Activated naive CD8-positive, alpha-beta T cell treated with anti-CD3 and anti-CD28 coated beads, Interleukin-2, amount 50 U/mL, for 24 hours (primary cell): ENCODE results near the gene ASTN2.

Source experiments
- ATAC-seq: fragments of 150-1000 bp; cut with Tn5 transposase; one replicate; pipeline ENCODE4 v1.10.0; 2021
- DNase-seq: peaks from one replicate; pipeline ENCODE4 v3.0.0; 2021
- H3K27ac Mint-ChIP-seq: one replicate; pipeline ENCODE4 v1.8.0; 2021; ENCODE audit warnings: mild to moderate bottlenecking, mixed read lengths
- H3K27me3 Mint-ChIP-seq: one replicate; pipeline ENCODE4 v1.8.0; 2021; ENCODE audit warnings: mixed read lengths
- H3K36me3 Mint-ChIP-seq: one replicate; pipeline ENCODE4 v1.8.0; 2021; ENCODE audit warnings: low read depth, mixed read lengths
- H3K4me1 Mint-ChIP-seq: one replicate; pipeline ENCODE4 v1.8.0; 2021; ENCODE audit warnings: mixed read lengths
- H3K4me3 Mint-ChIP-seq: one replicate; pipeline ENCODE4 v1.8.0; 2021; ENCODE audit warnings: mild to moderate bottlenecking, moderate library complexity, mixed read lengths
- H3K9me3 Mint-ChIP-seq: one replicate; pipeline ENCODE4 v1.8.0; 2021; ENCODE audit warnings: mixed read lengths

ASTN2 gene

DNA sequence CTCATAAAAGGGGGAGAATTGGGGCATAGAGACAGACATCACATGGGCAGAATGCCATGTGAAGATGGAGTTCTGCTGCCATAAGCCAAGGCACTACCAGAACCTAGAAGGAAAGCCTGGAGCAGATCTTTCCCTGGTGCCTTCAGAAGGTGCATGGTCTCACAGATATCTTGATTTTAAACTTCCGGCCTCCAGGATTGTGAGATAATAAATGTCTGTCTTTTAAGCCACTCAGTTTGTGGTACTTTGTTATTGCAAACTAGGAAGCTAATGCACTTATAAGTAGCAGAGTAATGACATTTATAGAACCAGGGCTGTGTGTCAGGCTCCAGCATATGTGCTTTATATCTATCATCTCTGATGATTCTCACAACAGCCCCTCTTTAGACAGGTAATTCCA lies 130.4 kb downstream of the ASTN2 start:
- Mint-ChIP-seq H3K9me3 (peaks cover 5% of the 10 kb centered on the region), H3K27ac (no peak overlapping the region), H3K36me3 (no peaks in the 10 kb centered on the region), H3K4me1 (no peaks in the 10 kb centered on the region), H3K27me3 (no peaks in the 10 kb centered on the region), H3K4me3 (no peak overlapping the region)
- DNase-seq (no peak), ATAC-seq (no peak)

DNA sequence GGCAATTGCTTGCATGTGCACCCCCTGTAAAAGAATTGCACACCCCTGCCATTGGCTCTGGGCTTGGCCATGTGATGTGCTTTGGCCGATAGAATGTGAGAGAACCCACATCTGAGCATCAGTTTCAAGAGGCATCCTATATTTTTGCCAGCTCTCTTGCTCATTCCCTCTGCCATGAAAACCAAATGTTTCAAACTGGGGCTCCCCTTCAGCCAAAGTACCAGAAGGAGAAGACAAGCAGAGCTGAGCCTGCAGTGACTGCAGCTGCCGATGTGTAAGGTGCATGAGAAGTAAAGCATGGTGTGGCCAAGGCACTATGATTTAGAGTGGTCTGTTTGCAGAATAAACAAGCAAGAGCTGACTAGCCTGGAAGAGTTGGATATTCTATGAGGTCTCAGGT lies 132.3 kb downstream of the ASTN2 start:
- Mint-ChIP-seq H3K9me3 (peaks cover 5% of the 10 kb centered on the region), H3K4me3 (no peak overlapping the region), H3K27ac (no peak overlapping the region), H3K36me3 (no peaks in the 10 kb centered on the region), H3K4me1 (no peaks in the 10 kb centered on the region), H3K27me3 (no peaks in the 10 kb centered on the region)
- DNase-seq (no peak), ATAC-seq (no peak)

DNA sequence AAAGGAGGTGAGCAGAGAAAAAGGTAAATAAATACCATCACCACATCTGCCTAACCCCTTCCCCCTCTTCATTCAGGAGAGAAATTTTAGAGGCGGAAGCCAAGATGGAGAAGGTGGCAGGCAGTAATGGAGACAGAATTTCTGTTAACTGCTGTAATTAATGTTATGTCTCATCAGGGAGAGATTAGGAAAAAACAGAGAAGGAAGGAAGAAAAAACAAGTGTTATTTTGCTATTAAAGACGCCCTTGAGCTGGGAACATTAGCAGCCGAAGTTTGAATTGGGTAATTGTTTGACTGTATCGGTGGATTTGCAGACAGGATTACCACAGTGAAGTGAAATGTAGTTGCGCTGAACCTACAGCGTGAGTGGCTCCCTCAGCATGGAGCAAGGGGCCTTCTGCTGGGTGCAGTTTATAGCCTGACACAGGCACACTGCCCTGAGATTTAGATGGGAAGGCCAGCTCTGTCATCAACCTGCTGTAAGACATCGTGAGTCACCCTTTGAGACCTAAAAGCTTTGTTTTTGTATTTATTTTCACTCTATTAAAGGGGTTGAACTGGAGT lies 136.3 kb downstream of the ASTN2 start:
- H3K27me3 Mint-ChIP-seq = no peaks in the 10 kb centered on the region
- no peak overlapping the region for H3K27ac Mint-ChIP-seq
- H3K36me3 Mint-ChIP-seq = no peaks in the 10 kb centered on the region
- H3K4me3 Mint-ChIP-seq = no peak overlapping the region
- H3K9me3 Mint-ChIP-seq = peaks cover 5% of the 10 kb centered on the region
- ATAC-seq (no peak), DNase-seq (no peak)
- no peaks in the 10 kb centered on the region for H3K4me1 Mint-ChIP-seq

DNA sequence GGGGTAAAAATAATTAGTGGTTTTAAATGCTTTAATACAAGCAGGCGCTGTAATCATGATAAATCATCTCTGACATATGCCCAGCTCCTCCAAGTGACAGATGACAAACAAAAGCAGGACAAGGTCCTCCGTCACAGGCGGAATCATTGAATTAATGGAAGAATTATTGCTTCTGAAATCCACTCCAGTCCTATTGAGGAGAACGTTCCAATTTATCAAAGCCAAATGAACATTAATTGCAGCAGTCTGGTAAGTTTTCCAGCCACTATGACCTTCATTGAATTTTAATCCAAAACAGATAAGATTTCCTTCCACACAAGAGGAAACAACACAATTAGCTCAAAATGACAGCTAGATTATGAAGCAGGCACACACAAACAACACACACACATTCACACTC lies 136.8 kb downstream of the ASTN2 start:
- no peaks in the 10 kb centered on the region for H3K4me1 Mint-ChIP-seq
- H3K27me3 Mint-ChIP-seq = no peaks in the 10 kb centered on the region
- DNase-seq = no peak
- no peak overlapping the region for H3K27ac Mint-ChIP-seq
- H3K9me3 Mint-ChIP-seq = peaks cover 9% of the 10 kb centered on the region
- ATAC-seq = no peak
- no peak overlapping the region for H3K4me3 Mint-ChIP-seq
- no peaks in the 10 kb centered on the region for H3K36me3 Mint-ChIP-seq

DNA sequence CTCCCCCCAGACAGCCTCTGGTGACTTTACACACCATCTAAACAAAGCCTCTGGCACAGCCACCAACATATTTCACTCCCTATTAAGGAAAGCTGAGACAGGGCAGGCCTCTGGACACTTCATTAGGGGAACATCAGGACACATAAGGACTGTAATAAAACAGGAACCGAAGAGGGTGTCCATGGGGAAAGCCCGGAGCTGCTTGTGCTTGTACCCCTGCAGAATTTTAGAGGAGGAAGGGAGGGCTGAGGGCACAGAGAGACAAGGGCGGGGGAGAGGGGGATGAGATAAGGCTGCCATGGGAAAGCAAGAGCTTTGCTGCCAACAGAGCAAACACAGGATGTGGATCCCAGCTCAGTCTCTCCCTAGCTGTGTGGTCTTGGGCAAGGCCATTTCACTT lies 138.4 kb downstream of the ASTN2 start:
- no peak overlapping the region for H3K27ac Mint-ChIP-seq
- H3K27me3 Mint-ChIP-seq = no peaks in the 10 kb centered on the region
- no peak overlapping the region for H3K4me3 Mint-ChIP-seq
- H3K4me1 Mint-ChIP-seq = no peaks in the 10 kb centered on the region
- no peak for ATAC-seq
- peaks cover 4% of the 10 kb centered on the region for H3K9me3 Mint-ChIP-seq
- DNase-seq = no peak
- H3K36me3 Mint-ChIP-seq = no peaks in the 10 kb centered on the region

DNA sequence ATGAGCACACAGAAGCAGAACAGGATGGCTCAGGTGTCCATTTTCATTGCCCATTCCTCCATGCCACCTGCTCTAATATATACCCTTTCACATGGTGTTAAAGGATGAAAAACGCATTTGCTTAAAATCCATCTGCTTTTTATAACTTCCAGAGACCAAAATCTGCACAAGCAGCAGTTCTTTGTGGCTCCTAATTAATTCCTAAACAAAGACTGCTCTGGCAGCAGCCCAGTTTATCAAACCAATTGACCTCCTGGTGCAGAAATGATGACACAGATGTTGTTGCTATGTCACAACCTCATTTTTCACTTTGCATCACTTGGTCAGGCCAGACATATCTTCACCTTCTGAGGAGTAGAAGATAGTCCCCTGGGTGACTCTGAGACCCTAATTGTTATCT lies 141.2 kb downstream of the ASTN2 start:
- ATAC-seq = no peak

DNA sequence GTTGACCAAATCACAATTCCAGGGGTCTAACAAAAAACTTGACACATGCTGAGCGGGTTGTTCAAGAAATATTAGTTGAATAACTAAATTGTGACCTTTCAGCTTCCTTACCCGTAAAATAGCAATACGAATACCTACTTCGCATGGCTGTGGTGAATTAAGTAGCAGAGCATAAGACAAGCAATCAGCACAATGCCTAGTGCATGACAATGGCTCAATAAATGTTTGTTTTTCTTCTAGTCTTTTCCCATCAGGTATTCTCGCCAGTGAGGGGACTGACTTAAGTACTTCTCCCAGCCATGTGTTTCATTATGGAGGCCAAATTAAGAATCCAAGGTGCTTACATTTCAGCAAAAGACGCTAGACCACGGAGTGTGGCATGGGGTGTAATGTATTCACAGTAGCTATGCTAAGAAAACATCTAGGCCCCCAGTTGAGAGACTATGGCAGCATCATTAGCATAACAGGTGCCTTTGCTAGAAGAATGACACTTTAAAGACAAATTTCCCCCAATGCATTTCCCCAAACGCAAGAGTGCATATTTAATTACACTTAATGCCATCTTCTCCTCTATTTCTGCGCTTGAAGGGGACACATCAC lies 145.9 kb downstream of the ASTN2 start:
- H3K4me1 Mint-ChIP-seq = no peaks in the 10 kb centered on the region
- no peaks in the 10 kb centered on the region for H3K27me3 Mint-ChIP-seq
- DNase-seq (no peak), ATAC-seq (no peak)
- no peak overlapping the region for H3K27ac Mint-ChIP-seq
- H3K36me3 Mint-ChIP-seq = no peaks in the 10 kb centered on the region
- H3K4me3 Mint-ChIP-seq = no peak overlapping the region
- peaks cover 7% of the 10 kb centered on the region for H3K9me3 Mint-ChIP-seq

More for the DNA sequence above, 141.2 kb downstream of the ASTN2 start:
- H3K9me3 Mint-ChIP-seq = peaks cover 7% of the 10 kb centered on the region
- no peaks in the 10 kb centered on the region for H3K4me1 Mint-ChIP-seq
- H3K27ac Mint-ChIP-seq = no peak overlapping the region
- no peak for DNase-seq
- H3K4me3 Mint-ChIP-seq = no peak overlapping the region
- H3K36me3 Mint-ChIP-seq = no peaks in the 10 kb centered on the region
- H3K27me3 Mint-ChIP-seq = no peaks in the 10 kb centered on the region

DNA sequence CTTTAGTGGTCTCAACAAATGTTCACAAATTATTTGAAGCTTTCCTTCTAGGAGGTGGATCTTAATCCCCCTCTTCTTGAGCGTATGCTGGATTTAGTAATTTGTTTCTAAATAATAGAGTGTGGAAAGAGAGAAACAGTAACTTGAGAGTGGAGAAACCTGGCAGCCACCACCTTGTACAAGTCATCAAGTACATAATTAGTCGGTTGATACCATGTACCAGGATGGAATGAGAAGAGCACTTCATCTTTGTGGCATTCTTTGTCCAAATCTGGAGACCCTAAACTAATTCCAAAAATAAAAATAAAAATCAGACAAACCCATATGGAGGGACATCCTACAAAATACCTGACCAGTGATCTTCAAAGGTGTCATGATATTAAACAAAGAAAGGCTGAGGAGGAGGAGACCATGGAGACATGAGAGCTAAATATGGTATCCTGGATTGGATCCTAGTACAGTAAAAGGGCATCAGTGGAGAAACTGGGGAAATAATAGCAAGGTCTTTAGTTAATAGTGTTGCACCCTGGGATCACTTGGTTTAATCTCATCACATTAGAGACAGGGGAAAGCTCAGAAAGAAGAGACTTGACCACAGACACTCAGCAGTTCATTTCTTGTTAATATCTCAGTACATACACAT lies 147.9 kb downstream of the ASTN2 start:
- ATAC-seq (no peak), DNase-seq (no peak)
- Mint-ChIP-seq H3K27me3 (no peaks in the 10 kb centered on the region), H3K9me3 (peaks cover 3% of the 10 kb centered on the region), H3K27ac (no peak overlapping the region), H3K36me3 (no peaks in the 10 kb centered on the region), H3K4me1 (no peaks in the 10 kb centered on the region), H3K4me3 (no peak overlapping the region)

DNA sequence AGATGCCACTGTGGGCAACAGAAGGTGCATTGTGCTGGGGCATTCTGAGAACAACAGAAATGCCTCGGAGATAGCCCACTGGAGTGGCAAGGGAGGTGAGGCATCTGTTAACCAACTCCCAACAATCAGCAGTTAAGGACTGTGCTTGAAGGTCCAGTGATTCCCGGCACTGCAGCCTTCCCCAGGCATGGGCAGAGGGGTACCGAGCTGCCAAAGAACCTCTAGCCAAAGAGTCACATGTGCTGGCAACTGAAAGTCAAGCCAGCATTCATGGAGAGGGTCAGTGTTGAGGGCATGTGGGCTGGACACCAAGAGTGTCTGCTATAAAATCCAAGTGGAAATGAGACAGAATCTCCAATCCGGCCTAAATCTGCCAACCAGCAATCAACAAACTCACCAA lies 149.6 kb downstream of the ASTN2 start:
- H3K4me1 Mint-ChIP-seq = no peaks in the 10 kb centered on the region
- peaks cover 3% of the 10 kb centered on the region for H3K9me3 Mint-ChIP-seq
- no peaks in the 10 kb centered on the region for H3K36me3 Mint-ChIP-seq
- no peaks in the 10 kb centered on the region for H3K27me3 Mint-ChIP-seq
- DNase-seq (no peak), ATAC-seq (no peak)
- no peak overlapping the region for H3K4me3 Mint-ChIP-seq
- H3K27ac Mint-ChIP-seq = no peak overlapping the region

DNA sequence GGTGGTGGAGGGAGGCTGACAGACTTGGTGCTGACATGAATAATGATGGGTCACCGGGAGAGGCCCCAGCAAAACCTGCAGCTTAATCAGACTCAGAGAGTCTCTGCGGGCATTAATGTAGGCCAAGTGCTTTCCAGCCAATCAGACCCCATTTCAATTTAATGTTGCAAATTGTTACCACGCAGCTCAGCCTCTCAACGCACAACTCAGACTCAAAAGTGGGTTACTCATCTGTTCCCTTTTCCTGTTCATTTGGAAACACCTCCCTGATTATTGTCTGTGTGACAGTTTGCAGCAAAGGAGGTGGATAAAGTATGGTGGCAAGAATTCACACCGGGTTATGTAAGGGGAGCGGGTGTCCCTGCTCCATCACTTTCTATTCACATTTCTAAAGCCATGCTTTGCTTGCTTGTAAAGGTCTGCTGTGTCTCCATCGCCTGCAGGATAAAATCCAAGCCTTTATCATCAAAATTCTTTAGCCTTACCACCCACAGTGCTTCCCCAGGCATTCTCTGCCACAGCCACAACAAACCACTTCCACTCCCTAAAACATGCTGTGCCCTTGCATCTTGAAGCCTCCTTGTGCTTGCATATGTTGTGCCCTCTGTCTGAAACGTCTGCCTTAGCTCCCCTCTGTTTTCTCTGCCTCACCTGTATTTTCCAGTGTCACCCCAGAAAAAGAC lies 156.5 kb downstream of the ASTN2 start:
- no peaks in the 10 kb centered on the region for H3K27me3 Mint-ChIP-seq
- H3K4me1 Mint-ChIP-seq = no peaks in the 10 kb centered on the region

DNA sequence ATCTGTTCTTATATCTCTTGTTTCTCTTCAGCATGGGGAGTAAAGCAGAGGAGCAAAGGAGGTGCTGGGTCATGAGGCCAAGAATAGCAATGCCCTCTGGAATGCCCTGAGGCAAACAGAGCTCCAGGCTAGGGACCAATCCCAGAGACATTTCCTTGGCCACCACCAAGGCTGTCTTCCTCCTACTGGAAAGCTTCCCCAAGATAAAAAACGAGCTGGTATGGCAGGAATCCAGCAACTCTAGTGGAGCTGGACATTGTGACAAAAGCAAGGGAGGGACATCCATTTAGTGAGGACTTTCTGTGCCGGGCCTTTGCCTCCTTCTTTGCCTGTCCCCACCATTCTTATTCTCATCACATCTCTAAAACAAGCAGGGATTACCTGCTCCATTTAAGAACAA lies 161.6 kb downstream of the ASTN2 start:
- Mint-ChIP-seq H3K4me1 (no peaks in the 10 kb centered on the region), H3K9me3 (peaks cover 9% of the 10 kb centered on the region), H3K27me3 (no peaks in the 10 kb centered on the region), H3K27ac (no peak overlapping the region), H3K4me3 (no peak overlapping the region), H3K36me3 (no peaks in the 10 kb centered on the region)
- DNase-seq (no peak), ATAC-seq (no peak)

More for the DNA sequence above, 156.5 kb downstream of the ASTN2 start:
- no peak overlapping the region for H3K27ac Mint-ChIP-seq
- DNase-seq (no peak), ATAC-seq (no peak)
- no peak overlapping the region for H3K4me3 Mint-ChIP-seq
- no peaks in the 10 kb centered on the region for H3K36me3 Mint-ChIP-seq
- no peaks in the 10 kb centered on the region for H3K9me3 Mint-ChIP-seq

DNA sequence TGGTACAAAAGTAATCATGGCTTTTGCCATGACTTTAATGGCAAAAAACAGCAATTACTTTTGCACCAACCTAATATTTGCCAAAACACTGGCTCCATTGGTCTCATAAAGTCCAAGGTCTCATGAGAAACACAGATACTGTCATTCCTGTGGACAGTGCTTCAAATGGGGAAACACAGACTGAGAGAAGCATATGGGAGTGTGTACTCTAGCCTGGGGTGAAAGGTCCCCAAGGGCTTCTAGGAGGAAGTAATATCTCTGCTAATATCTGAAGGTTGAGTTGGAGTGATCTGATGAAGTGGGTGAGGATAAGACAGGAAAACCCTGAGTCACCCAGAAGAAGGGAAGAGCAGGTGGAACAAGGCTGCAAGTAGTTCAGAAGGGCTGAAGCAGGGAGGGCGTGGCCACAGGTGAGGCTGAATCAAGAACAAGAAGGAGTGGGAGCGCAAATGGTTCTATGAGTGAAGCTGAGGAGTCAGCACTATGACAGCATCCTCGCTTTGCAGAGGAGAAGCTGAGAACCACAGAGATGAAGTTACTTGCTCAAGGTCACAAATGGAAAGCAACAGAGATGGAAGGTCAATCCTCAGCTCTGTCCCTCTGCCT lies 164.1 kb downstream of the ASTN2 start:
- H3K9me3 Mint-ChIP-seq = peaks cover 12% of the 10 kb centered on the region
- H3K27me3 Mint-ChIP-seq = no peaks in the 10 kb centered on the region
- H3K36me3 Mint-ChIP-seq = no peaks in the 10 kb centered on the region
- no peak for DNase-seq
- no peak overlapping the region for H3K27ac Mint-ChIP-seq
- H3K4me3 Mint-ChIP-seq = no peak overlapping the region
- ATAC-seq = no peak
- H3K4me1 Mint-ChIP-seq = no peaks in the 10 kb centered on the region

DNA sequence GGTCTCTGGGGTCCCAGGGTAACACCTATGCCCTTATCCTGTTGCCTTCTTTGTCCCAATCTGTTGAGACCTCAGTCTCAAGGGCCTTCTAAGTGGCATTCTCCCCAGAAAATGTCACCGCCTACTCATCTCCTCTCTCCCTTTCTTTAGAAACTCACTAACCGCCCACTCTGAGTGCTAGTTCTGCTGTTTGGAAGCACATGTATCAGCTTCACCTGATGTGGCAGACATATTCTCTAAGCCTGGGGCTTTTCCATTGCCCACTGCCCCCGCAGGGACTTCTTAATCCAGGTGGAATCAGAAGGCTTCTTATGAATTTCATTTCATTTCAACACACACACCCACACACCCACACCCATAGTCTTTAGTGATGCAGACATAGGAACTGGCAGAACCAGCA lies 165.1 kb downstream of the ASTN2 start:
- no peak overlapping the region for H3K27ac Mint-ChIP-seq
- no peak for ATAC-seq
- no peak for DNase-seq
- H3K27me3 Mint-ChIP-seq = no peaks in the 10 kb centered on the region
- no peaks in the 10 kb centered on the region for H3K4me1 Mint-ChIP-seq
- H3K4me3 Mint-ChIP-seq = no peak overlapping the region
- peaks cover 12% of the 10 kb centered on the region for H3K9me3 Mint-ChIP-seq
- no peaks in the 10 kb centered on the region for H3K36me3 Mint-ChIP-seq

DNA sequence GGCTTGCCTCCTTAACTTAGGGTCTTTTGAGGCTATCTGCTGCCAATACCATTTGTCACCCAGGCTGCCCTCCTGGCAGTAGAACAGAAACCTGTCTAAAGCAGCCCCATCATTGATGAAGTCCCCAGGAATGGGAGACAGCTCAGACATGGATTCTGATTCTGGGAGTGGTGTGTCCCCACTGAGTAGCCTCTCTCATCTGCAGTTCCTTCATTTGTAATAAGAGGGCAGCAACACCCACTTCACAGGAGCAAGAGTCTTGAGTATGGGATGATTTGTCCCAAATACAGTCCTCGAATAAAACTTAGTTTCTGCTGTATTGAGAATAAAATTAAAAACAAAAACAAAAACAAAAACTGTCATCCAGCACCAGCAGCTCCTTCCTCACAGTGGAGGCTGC lies 167.6 kb downstream of the ASTN2 start:
- no peaks in the 10 kb centered on the region for H3K4me1 Mint-ChIP-seq
- H3K9me3 Mint-ChIP-seq = peaks cover 12% of the 10 kb centered on the region
- H3K36me3 Mint-ChIP-seq = no peaks in the 10 kb centered on the region
- H3K27ac Mint-ChIP-seq = no peak overlapping the region
- ATAC-seq (no peak), DNase-seq (no peak)
- no peak overlapping the region for H3K4me3 Mint-ChIP-seq
- no peaks in the 10 kb centered on the region for H3K27me3 Mint-ChIP-seq
